Activated T-helper 2 cell treated with anti-CD3 and anti-CD28 coated beads, Interferon-gamma antibody, Interleukin-2, Interleukin-4, amounts not matched to agents 10 μg/mL and 5 μg/mL and 100 μg/mL, durations not matched to agents 14 hours and 24 hours and 36 hours (primary cell): ENCODE results near the gene ASF1A. TPM values are rescaled to one million over a fixed set of nuclear protein-coding genes. Genes with fewer than 3 reads are reported as not detected.
A peak's percentile ranks its signal among the peaks of the same experiment; 100 is the strongest.

Source experiments
- DNase-seq: peaks from one replicate; pipeline ENCODE4 v3.0.0; 2021; ENCODE audit warnings: low spot score
- H3K27ac Mint-ChIP-seq: one replicate; pipeline ENCODE4 v1.8.0; 2021; ENCODE audit warnings: mixed read lengths
- H3K27me3 Mint-ChIP-seq: one replicate; pipeline ENCODE4 v1.8.0; 2021; ENCODE audit warnings: low read depth, mixed read lengths
- H3K36me3 Mint-ChIP-seq: one replicate; pipeline ENCODE4 v1.8.0; 2021; ENCODE audit warnings: low read depth, mixed read lengths
- H3K4me1 Mint-ChIP-seq: one replicate; pipeline ENCODE4 v1.8.0; 2021; ENCODE audit warnings: low read depth, mixed read lengths
- H3K4me3 Mint-ChIP-seq: one replicate; pipeline ENCODE4 v1.8.0; 2021; ENCODE audit warnings: low read depth, mild to moderate bottlenecking, moderate library complexity, mixed read lengths
- H3K9me3 Mint-ChIP-seq: one replicate; pipeline ENCODE4 v1.8.0; 2021; ENCODE audit warnings: mixed read lengths
- intact Hi-C: fragments of 100-400 bp; cut with micrococcal nuclease; formaldehyde crosslinking; loops from one replicate; pipeline ENCODE4 v1.15.1; 2023
- total RNA-seq: library from RNA; stranded (reverse); gene quantifications from 2 replicates; pipeline ENCODE4 v1.2.3, GENCODE V29; 2022

Gene ASF1A
- total RNA-seq, 1 donor from 2014 or later = 33.9 TPM

DNA sequence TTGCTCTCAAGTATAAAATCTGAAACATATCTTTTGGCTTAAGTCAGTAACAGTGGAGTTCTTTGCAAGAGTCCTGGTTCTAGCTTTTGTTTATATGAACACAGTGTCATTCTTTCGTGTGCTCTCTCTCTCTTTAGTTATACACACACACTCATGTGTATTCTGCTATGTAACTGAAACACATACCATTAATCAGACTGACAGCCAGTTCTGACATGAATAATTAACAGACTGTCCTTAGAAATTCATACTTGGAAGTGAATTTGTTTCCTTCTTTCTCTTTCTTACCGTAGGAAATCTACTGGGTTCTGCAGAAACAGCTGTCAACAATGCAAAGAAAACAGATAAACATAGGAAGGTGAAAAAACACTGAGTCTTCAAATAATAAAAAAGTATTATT, 38.5 kb downstream of the ASF1A start:
- Mint-ChIP-seq H3K4me1 (peaks cover 32% of the 10 kb centered on the region), H3K27ac (no peak overlapping the region), H3K27me3 (no peaks in the 10 kb centered on the region), H3K36me3 (peaks cover 38% of the 10 kb centered on the region), H3K9me3 (peaks cover 8% of the 10 kb centered on the region), H3K4me3 (no peak overlapping the region)
- intact Hi-C loops = loop anchor here (10.0 kb wide), 1 partner anchor 412 kb away; the partner anchor contains the start of gene MAN1A1
- no peak for DNase-seq

DNA sequence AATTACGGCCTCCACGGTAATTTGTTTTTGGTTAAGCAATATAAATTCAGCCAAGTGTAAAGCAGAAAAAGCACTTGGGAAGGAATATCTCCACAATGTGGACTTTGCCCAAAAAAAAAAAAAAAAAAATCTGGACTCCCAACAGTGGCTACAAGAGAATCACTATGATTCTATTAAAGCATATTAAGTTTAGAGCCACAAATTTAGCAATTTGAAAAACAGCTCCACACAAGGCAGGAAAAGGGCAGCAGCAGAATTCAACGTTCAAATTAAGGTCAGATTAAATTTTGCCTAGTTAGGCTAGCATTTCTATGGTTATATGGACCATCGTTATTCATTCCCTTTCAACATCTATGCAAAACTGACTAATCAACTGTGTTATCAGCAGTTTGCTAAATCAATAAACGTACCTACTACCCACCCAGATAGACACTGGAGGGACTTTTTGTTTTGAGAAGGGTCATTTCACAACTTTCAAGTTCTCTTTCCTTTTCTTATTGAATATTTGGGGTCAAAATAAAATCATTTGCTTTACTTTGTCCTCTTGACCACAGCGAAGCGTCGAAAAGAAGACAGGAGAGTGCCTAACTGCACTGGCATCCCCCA, 40.0 kb downstream of the ASF1A start:
- H3K27me3 Mint-ChIP-seq = no peaks in the 10 kb centered on the region
- DNase-seq = no peak
- peaks cover 40% of the 10 kb centered on the region for H3K36me3 Mint-ChIP-seq
- peak overlapping the region; percentile 89 for H3K4me3 Mint-ChIP-seq
- H3K4me1 Mint-ChIP-seq = peaks cover 29% of the 10 kb centered on the region
- intact Hi-C loops = loop anchor here (10.0 kb wide), 1 partner anchor 411 kb away; the partner anchor contains the start of gene MAN1A1
- peak overlapping the region; percentile 84 for H3K27ac Mint-ChIP-seq
- peaks cover 11% of the 10 kb centered on the region for H3K9me3 Mint-ChIP-seq

DNA sequence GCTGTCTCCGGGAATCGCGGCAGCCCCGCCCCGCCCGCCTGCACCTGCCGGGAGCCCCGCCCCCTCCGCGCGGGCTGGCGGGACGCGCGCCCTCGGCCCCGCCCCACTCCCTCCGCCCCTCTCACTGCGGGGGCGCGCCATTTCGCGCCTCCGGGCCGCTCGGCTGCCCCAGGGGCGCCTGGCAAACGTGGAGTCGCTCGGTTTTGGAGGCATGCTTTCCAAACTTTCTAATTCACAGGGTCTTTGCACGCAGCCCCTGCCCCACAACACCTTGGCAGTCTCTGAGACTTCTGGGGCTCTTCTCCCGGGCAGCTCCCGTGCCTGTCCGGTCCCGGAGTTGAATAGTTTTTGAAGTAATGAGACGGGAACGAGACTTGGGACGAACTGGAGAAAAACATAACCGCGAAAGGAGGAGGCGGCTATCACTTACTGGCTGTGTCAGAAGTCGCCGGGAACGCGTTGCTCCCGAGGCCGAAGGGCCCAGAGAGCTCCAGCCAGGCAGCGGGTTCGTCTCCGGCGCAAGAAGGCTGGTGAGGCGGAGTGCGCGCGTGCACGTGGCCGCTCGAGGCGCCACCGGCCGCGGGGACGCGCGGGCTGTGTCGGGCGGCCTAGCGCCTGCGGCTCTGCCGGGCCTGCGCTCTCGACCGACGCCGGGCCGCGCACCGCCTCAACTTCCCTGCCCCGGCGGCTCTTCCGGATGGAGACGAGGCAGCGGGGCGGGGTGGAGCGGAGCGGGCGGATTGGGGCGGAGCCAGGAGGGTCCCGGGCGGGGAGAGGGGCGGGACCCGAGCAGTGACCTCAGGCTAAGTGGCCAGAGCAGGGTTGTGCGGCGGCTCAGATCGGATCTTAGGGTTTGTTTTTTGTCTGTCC, 40.7 kb downstream of the ASF1A start, which contains the start of gene MCM9:
TSS of gene MCM9 (minus strand) at position 699 of the 870 bp plus-strand sequence. CDS start 3,436 bp downstream, outside the sequence.
- Mint-ChIP-seq H3K27me3 (no peaks in the 10 kb centered on the region), H3K9me3 (peaks cover 15% of the 10 kb centered on the region), H3K27ac (peak within 1 kb of the TSS; percentile 96), H3K36me3 (peaks cover 38% of the 10 kb centered on the region), H3K4me3 (peak within 1 kb of the TSS; percentile 89), H3K4me1 (peaks cover 29% of the 10 kb centered on the region)
- intact Hi-C loops = loop anchor here (1.0 to 10.0 kb wide), 4 partner anchors 40 to 528 kb away; partner anchors contain the start of genes ASF1A, FAM184A and MAN1A1
- peak; percentile 84 for DNase-seq

- Mint-ChIP-seq H3K27me3 (no peaks in the 10 kb centered on the region), H3K36me3 (peaks cover 38% of the 10 kb centered on the region), H3K4me3 (peak overlapping the region; percentile 89), H3K4me1 (peaks cover 29% of the 10 kb centered on the region), H3K9me3 (peaks cover 15% of the 10 kb centered on the region), H3K27ac (peak overlapping the region; percentile 86)
- no peak for DNase-seq
- intact Hi-C loops = loop anchor here (1.0 to 10.0 kb wide), 4 partner anchors 41 to 527 kb away; partner anchors contain the start of genes ASF1A, FAM184A and MAN1A1
These were observed 41.3 kb downstream of the ASF1A start for GRCh38 chr6:118935331-118935668.

DNA sequence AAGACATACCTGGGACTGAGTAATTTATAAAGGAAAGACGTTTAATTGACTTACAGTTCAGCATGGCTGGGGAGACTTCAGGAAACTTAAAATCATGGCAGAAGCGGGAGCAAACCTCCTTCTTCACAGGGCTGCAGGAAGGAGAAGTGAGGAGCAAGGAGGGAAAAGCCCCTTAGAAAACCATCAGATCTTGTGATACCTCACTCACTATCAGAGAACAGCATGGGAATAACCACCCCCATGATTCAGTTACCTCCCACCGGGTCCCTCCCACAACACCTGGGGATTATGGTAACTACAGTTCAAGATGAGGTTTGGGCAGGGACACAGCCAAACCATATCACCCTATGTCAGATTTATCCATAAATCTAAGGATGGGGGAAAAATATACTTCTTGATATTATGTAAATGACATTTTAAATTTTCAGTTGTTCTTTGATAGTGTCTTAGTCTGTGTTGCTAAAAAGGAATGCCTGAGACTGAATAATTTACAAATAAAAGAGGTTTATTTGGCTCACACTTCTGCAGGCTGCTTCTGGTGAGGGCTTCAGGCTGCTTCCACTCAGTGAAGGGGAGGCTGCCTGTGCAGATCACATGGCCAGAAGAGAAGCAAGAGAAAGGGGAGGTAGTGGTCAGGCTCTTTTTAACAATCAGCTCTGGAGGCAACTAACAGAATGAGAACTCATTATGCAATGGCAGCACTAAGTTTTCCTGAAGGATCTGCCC, 42.2 kb downstream of the ASF1A start:
- H3K27me3 Mint-ChIP-seq = no peaks in the 10 kb centered on the region
- H3K27ac Mint-ChIP-seq = peak overlapping the region; percentile 86
- H3K36me3 Mint-ChIP-seq = peaks cover 33% of the 10 kb centered on the region
- peaks cover 29% of the 10 kb centered on the region for H3K4me1 Mint-ChIP-seq
- intact Hi-C loops = loop anchor here (1.0 to 10.0 kb wide), 4 partner anchors 42 to 526 kb away; partner anchors contain the start of genes ASF1A, FAM184A and MAN1A1
- peaks cover 18% of the 10 kb centered on the region for H3K9me3 Mint-ChIP-seq
- peak overlapping the region; percentile 89 for H3K4me3 Mint-ChIP-seq
- no peak for DNase-seq

GRCh38 chr6:118939683-118940082, 45.7 kb downstream of the ASF1A start:
- Mint-ChIP-seq H3K4me1 (peaks cover 13% of the 10 kb centered on the region), H3K27ac (no peak overlapping the region), H3K4me3 (no peak overlapping the region)

DNA sequence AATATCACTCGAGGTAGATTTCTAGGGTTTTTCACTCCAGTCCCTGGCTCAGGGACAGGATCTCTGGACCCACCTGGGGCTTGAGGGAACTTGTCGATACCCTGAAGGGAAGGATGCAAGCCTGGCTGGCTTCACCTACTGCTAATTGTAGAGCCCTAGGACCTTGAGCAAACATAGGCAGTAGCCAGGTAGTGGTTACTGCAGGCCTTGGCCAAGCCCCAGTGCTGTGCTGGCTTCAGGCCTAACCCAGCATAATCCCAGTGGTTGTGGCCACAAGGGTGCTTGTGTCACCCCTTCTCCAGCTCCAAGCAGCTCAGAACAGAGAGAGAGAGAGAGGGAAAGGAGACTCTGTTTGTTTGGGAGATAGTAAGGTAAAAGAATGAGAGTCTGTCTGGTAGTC, 46.8 kb downstream of the ASF1A start:
- Mint-ChIP-seq H3K27me3 (peaks cover 9% of the 10 kb centered on the region), H3K36me3 (peaks cover 25% of the 10 kb centered on the region), H3K4me1 (peaks cover 6% of the 10 kb centered on the region), H3K27ac (no peak overlapping the region), H3K4me3 (no peak overlapping the region), H3K9me3 (peaks cover 52% of the 10 kb centered on the region)
- no peak for DNase-seq
- intact Hi-C loops = no loop called here

More at GRCh38 chr6:118939683-118940082, 45.7 kb downstream of the ASF1A start:
- peaks cover 26% of the 10 kb centered on the region for H3K36me3 Mint-ChIP-seq
- peaks cover 43% of the 10 kb centered on the region for H3K9me3 Mint-ChIP-seq
- H3K27me3 Mint-ChIP-seq = peaks cover 9% of the 10 kb centered on the region
- intact Hi-C loops = loop anchor here (5.0 to 10.0 kb wide), 2 partner anchors 405 to 523 kb away; partner anchors contain the start of gene MAN1A1
- no peak for DNase-seq

DNA sequence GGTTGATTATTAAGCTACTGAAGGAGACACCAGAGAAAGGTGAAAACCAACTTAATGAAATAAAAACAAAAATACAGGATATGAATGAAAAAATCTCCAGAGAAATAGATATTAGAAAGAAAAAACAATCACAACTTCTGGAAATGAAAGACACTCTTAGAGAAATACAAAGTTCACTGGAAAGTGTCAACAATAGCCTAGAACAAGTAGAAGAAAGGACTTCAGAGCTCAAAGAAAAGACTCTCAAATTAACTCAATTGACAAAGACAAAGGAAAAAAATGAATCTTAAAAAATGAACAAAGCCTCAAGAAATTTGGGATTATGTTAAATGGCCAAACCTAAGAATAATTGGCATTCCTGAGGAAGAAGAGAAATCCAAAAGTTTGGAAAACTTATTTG, 51.3 kb downstream of the ASF1A start:
- peaks cover 6% of the 10 kb centered on the region for H3K36me3 Mint-ChIP-seq
- intact Hi-C loops = no loop called here
- no peak overlapping the region for H3K4me3 Mint-ChIP-seq
- no peaks in the 10 kb centered on the region for H3K4me1 Mint-ChIP-seq
- H3K9me3 Mint-ChIP-seq = peaks cover 57% of the 10 kb centered on the region
- no peak overlapping the region for H3K27ac Mint-ChIP-seq
- H3K27me3 Mint-ChIP-seq = peaks cover 14% of the 10 kb centered on the region
- no peak for DNase-seq

GRCh38 chr6:118952683-118953082, 58.7 kb downstream of the ASF1A start:
- H3K9me3 Mint-ChIP-seq = no peaks in the 10 kb centered on the region
- DNase-seq = no peak
- H3K27ac Mint-ChIP-seq = no peak overlapping the region
- no peaks in the 10 kb centered on the region for H3K36me3 Mint-ChIP-seq
- intact Hi-C loops = no loop called here
- H3K27me3 Mint-ChIP-seq = peaks cover 3% of the 10 kb centered on the region
- no peak overlapping the region for H3K4me3 Mint-ChIP-seq
- no peaks in the 10 kb centered on the region for H3K4me1 Mint-ChIP-seq

- Mint-ChIP-seq H3K4me1 (no peaks in the 10 kb centered on the region), H3K27ac (no peak overlapping the region)
- intact Hi-C loops = no loop called here
These were observed 59.4 kb downstream of the ASF1A start for GRCh38 chr6:118953391-118953790.

More at GRCh38 chr6:118953391-118953790, 59.4 kb downstream of the ASF1A start:
- H3K27me3 Mint-ChIP-seq = peaks cover 3% of the 10 kb centered on the region
- DNase-seq = no peak
- no peak overlapping the region for H3K4me3 Mint-ChIP-seq
- H3K9me3 Mint-ChIP-seq = no peaks in the 10 kb centered on the region
- H3K36me3 Mint-ChIP-seq = no peaks in the 10 kb centered on the region
